Endothelial cell of umbilical vein (primary cell): ENCODE measurements around the gene MKNK1.

ENCODE experiments used
- CTCF ChIP-seq, 2 donors: IDR thresholded peaks; 1 replicate in 1 of 2; 2 replicates in 1 of 2; pipeline ENCODE4 v1.5.1; 2011; ENCODE audit warnings: low read length in 2 of 2, mild to moderate bottlenecking in 2 of 2, moderate library complexity in 2 of 2, control low read depth in 1 of 2, inconsistent platforms in 1 of 2, low read depth in 1 of 2; ENCODE audit not compliant: insufficient read depth in 1 of 2; ENCODE audit errors: extremely low read depth in 1 of 2
- EZH2 ChIP-seq: IDR thresholded peaks from 2 replicates; pipeline ENCODE4 v1.6.1; 2012; ENCODE audit warnings: borderline replicate concordance, low read depth, mild to moderate bottlenecking, moderate library complexity, low read length, inconsistent platforms; ENCODE audit not compliant: severe bottlenecking
- FOS ChIP-seq: IDR thresholded peaks from 2 replicates; pipeline ENCODE4 v1.6.1; 2011; ENCODE audit warnings: mild to moderate bottlenecking, low read length, moderate library complexity, borderline replicate concordance; ENCODE audit not compliant: insufficient read depth
- GATA2 ChIP-seq: IDR thresholded peaks from 2 replicates; pipeline ENCODE4 v1.7.0; 2011; ENCODE audit warnings: low read depth, mild to moderate bottlenecking, moderate library complexity, mixed read lengths, low read length; ENCODE audit not compliant: insufficient read length, insufficient read depth
- JUN ChIP-seq: IDR thresholded peaks from 2 replicates; pipeline ENCODE4 v1.6.1; 2011; ENCODE audit warnings: borderline replicate concordance, low read depth; ENCODE audit not compliant: insufficient read length, insufficient read depth
- MAX ChIP-seq: IDR thresholded peaks from 2 replicates; pipeline ENCODE4 v1.6.1; 2011; ENCODE audit not compliant: insufficient read depth, insufficient read length
- POLR2A ChIP-seq: IDR thresholded peaks from 2 replicates; pipeline ENCODE4 v1.6.1; 2012; ENCODE audit warnings: low read depth, mild to moderate bottlenecking, control low read depth, low read length

GRCh38 chr1:46603481-46603857 lies 599 bp downstream of the MKNK1 start:
- no peak for TF ChIP-seq CTCF (IDR thresholded peaks at IDR 0.05; ENCODE audit: extremely low read depth in 1 of 2, insufficient read depth in 1 of 2, low read depth in 1 of 2, low read length in 2 of 2)
- no peak for TF ChIP-seq POLR2A
- TF ChIP-seq GATA2 = no peak
- TF ChIP-seq FOS = no peak
- no peak for TF ChIP-seq MAX
- no peak for TF ChIP-seq EZH2
- TF ChIP-seq JUN = no peak
